ENCODE results near the gene LLGL2.

The LLGL2 gene

GRCh38 chr17:75535871-75536270 lies 10.4 kb downstream of the LLGL2 start:
- TF ChIP-seq CTCF (IDR thresholded peaks at IDR 0.05; ENCODE audit: insufficient read depth, low read depth, low read length, missing control alignments), result no peak
- H3K4me3 ChIP-seq (ENCODE audit: low read length), result no peak overlapping the region
- DNase-seq (ENCODE audit: low read depth), result no peak

- no peak for DNase-seq (ENCODE audit: low read depth)
- no peak overlapping the region for H3K4me3 ChIP-seq (ENCODE audit: low read length)
- TF ChIP-seq CTCF (IDR thresholded peaks at IDR 0.05; ENCODE audit: insufficient read depth, low read depth, low read length, missing control alignments), result no peak
These were observed 10.9 kb downstream of the LLGL2 start for GRCh38 chr17:75536366-75536765.

- H3K4me3 ChIP-seq (ENCODE audit: low read length), result no peak overlapping the region
- TF ChIP-seq CTCF (IDR thresholded peaks at IDR 0.05; ENCODE audit: insufficient read depth, low read depth, low read length, missing control alignments), result no peak
- DNase-seq (ENCODE audit: low read depth), result peak; percentile 46
These were observed 14.7 kb downstream of the LLGL2 start for GRCh38 chr17:75539967-75540729.

- no peak overlapping the region for H3K4me3 ChIP-seq (ENCODE audit: low read length)
- DNase-seq (ENCODE audit: low read depth), result no peak
- no peak for TF ChIP-seq CTCF (IDR thresholded peaks at IDR 0.05; ENCODE audit: insufficient read depth, low read depth, low read length, missing control alignments)
These were observed 15.5 kb downstream of the LLGL2 start for GRCh38 chr17:75540923-75541503.

GRCh38 chr17:75542229-75542628 lies 16.7 kb downstream of the LLGL2 start:
- no peak for DNase-seq (ENCODE audit: low read depth)
- TF ChIP-seq CTCF (IDR thresholded peaks at IDR 0.05; ENCODE audit: insufficient read depth, low read depth, low read length, missing control alignments), result no peak
- H3K4me3 ChIP-seq (ENCODE audit: low read length), result no peak overlapping the region

- TF ChIP-seq CTCF (IDR thresholded peaks at IDR 0.05; ENCODE audit: insufficient read depth, low read depth, low read length, missing control alignments), result no peak
- no peak overlapping the region for H3K4me3 ChIP-seq (ENCODE audit: low read length)
- DNase-seq (ENCODE audit: low read depth), result no peak
These were observed 17.3 kb downstream of the LLGL2 start for GRCh38 chr17:75542728-75543336.
